SJSA1 (cell line): Measurements from ENCODE around the gene PPP1R9A. TPM values are rescaled to one million over a fixed set of nuclear protein-coding genes. Genes with fewer than 3 reads are reported as not detected.

Experiments
- DNase-seq, 2 experiments: peaks; one replicate each; pipeline ENCODE4 v3.0.0-alpha.2; 2015 to 2020; ENCODE audit warnings: low spot score in 2 of 2, low read depth in 1 of 2
- H3K27ac ChIP-seq: fragments of 250-450 bp; sonication (Bioruptor Pico); 2 replicates; pipeline ENCODE4 v1.5.1; 2020; ENCODE audit warnings: mild to moderate bottlenecking, moderate library complexity
- H3K27me3 ChIP-seq: fragments of 250-450 bp; sonication (Bioruptor Pico); replicated peaks from 2 replicates; pipeline ENCODE4 v1.5.1; 2020; ENCODE audit warnings: mild to moderate bottlenecking, moderate library complexity
- H3K36me3 ChIP-seq: fragments of 250-450 bp; sonication (Bioruptor Pico); 2 replicates; pipeline ENCODE4 v1.5.1; 2020; ENCODE audit warnings: mild to moderate bottlenecking
- H3K4me1 ChIP-seq: fragments of 250-450 bp; sonication (Bioruptor Pico); replicated peaks from 2 replicates; pipeline ENCODE4 v1.6.1; 2021; ENCODE audit warnings: mild to moderate bottlenecking
- H3K4me3 ChIP-seq: fragments of 250-450 bp; sonication (Bioruptor Pico); 2 replicates; pipeline ENCODE4 v1.5.1; 2020; ENCODE audit warnings: mild to moderate bottlenecking
- H3K9me3 ChIP-seq: fragments of 250-450 bp; sonication (Bioruptor Pico); replicated peaks from 2 replicates; pipeline ENCODE4 v1.5.1; 2020; ENCODE audit warnings: mild to moderate bottlenecking
- total RNA-seq: library from RNA; depleted of rRNA; stranded (reverse); fragments of >200 nt; shearing (Covaris generic); gene quantifications from 2 replicates; pipeline ENCODE4 v1.2.3, GENCODE V29; 2014

PPP1R9A gene
- total RNA-seq, 1 experiment from 2014 or later: not detected

DNA sequence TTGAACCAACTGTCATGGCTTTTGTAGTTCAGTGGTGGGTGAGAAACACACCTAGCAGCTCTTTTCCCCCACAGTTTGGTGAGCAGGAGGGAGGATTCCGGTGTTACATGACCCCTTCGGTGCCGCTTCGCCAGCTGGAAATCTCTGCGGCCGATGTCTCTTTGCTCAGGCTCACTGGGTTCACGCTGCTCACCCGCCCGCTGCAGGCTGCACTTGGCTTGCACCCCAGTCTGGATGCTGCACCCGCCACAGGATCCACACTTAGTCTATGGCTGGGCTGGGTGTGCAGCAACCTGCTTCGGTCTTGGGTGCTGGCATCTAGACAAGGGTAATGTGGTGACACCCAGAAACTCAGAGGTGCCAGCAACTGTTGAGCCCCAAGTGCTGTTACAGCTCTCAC lies 225.1 kb downstream of the PPP1R9A start:
- Histone ChIP-seq H3K27me3 (no peaks in the 10 kb centered on the region), H3K4me3 (no peak overlapping the region), H3K27ac (no peak overlapping the region), H3K9me3 (no peaks in the 10 kb centered on the region), H3K4me1 (no peaks in the 10 kb centered on the region), H3K36me3 (no peaks in the 10 kb centered on the region)
- DNase-seq: no peak

DNA sequence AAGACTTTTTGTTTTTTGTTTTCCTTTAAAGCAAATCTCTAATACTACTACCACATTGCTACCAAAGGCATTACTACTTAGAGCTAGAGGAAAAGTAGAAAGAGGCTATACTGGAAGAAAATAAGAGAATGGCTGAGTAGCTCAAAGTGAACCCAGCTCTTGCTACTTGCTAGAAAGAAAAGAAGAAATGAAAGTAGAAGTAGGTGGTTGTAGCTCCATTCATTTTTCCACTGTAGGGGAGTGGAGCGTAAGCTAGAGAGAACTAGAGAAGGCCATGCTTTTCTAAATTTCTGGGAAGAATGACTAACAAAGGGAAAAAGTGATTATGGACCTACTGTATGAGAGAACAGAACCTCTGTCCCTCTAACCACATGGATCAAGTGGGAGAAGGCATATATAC lies 232.5 kb downstream of the PPP1R9A start:
- no peaks in the 10 kb centered on the region for H3K4me1 ChIP-seq
- DNase-seq: no peak
- no peak overlapping the region for H3K4me3 ChIP-seq
- no peaks in the 10 kb centered on the region for H3K36me3 ChIP-seq
- no peaks in the 10 kb centered on the region for H3K9me3 ChIP-seq
- no peak overlapping the region for H3K27ac ChIP-seq
- H3K27me3 ChIP-seq: no peaks in the 10 kb centered on the region

DNA sequence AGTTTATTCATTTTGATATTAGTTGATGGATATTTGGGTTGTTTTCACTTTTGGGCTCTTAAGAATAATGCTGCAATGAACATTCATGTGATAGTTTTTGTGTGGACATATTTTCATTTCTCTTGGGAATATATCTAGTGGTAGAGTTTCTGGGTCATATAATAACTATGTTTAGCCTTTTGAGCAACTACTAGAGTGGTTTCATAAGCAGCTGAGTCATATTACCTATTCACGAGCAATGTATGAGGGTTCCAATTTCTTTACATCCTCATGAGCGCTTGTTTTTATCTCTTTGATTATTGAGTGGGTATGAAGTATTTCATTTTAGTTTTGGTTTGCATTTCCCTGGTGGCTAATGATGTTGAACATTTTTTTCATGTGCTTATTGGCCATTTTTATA lies 234.4 kb downstream of the PPP1R9A start:
- no peak overlapping the region for H3K4me3 ChIP-seq
- no peaks in the 10 kb centered on the region for H3K27me3 ChIP-seq
- H3K27ac ChIP-seq: no peak overlapping the region
- H3K4me1 ChIP-seq: no peaks in the 10 kb centered on the region
- no peaks in the 10 kb centered on the region for H3K9me3 ChIP-seq
- no peaks in the 10 kb centered on the region for H3K36me3 ChIP-seq
- DNase-seq: no peak

DNA sequence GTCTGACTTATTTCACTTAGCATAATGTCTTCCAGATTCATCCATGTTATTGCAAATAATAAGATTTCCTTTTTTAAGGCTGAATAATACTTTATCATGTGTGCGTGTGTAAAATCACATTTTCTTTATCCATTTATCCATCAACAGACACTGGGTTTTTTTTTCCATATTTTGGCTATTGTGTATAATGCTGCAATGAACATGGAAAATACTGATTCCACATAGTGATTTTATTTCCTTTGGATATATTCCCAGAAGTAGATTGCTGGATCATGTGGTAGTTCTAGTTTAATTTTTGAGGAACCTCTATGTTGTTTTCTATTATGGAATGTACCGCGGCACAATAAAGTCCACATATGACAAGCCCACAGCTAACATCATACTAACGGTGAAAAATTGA lies 236.9 kb downstream of the PPP1R9A start:
- Histone ChIP-seq H3K9me3 (no peaks in the 10 kb centered on the region), H3K4me3 (no peak overlapping the region), H3K4me1 (no peaks in the 10 kb centered on the region), H3K27ac (no peak overlapping the region), H3K36me3 (no peaks in the 10 kb centered on the region), H3K27me3 (no peaks in the 10 kb centered on the region)
- no peak for DNase-seq

DNA sequence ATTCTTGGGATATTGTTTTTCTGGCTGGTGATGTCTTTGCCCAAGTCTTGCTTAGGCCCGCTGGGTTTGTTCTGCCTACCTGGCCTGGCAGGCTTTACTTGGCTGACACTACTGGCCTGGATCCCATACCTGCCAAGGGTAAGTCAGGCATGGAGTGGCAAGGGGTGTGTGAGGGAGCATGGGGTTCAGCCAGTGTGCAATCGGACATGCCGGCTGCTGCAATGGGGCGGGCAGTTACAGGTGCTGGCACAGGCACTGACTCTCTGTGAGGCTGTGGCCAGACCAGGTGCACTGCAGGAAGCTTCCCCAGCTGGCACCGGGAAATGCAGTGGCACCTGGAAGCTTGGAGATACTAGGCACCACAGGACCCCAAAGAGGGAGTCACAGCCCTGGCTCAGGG lies 248.6 kb downstream of the PPP1R9A start:
- H3K27me3 ChIP-seq: no peaks in the 10 kb centered on the region
- H3K27ac ChIP-seq: no peak overlapping the region
- DNase-seq: no peak
- no peaks in the 10 kb centered on the region for H3K36me3 ChIP-seq
- no peaks in the 10 kb centered on the region for H3K4me1 ChIP-seq
- H3K4me3 ChIP-seq: no peak overlapping the region
- no peaks in the 10 kb centered on the region for H3K9me3 ChIP-seq

DNA sequence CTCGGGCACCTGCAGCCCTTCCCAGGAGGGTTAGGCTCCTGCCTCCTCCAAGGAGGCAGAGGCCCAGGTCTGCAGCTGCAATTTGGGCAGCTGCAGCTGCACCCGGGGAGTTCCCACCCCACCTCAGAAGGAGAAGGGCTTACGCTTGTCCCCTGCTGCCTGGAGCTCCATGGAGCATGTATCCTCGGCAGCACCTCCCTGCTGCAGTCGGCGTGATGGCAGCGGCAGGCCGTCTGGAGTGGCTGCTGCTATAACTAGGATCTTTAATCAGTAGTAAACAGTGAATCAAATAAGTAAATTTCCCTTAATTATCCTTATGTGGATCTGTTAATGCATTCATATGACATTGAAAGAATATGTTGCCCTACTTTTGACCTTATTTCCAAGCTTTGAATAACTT lies 250.0 kb downstream of the PPP1R9A start:
- no peak overlapping the region for H3K27ac ChIP-seq
- H3K9me3 ChIP-seq: no peaks in the 10 kb centered on the region
- H3K4me3 ChIP-seq: no peak overlapping the region
- no peaks in the 10 kb centered on the region for H3K4me1 ChIP-seq
- no peak for DNase-seq
- no peaks in the 10 kb centered on the region for H3K36me3 ChIP-seq
- H3K27me3 ChIP-seq: no peaks in the 10 kb centered on the region

DNA sequence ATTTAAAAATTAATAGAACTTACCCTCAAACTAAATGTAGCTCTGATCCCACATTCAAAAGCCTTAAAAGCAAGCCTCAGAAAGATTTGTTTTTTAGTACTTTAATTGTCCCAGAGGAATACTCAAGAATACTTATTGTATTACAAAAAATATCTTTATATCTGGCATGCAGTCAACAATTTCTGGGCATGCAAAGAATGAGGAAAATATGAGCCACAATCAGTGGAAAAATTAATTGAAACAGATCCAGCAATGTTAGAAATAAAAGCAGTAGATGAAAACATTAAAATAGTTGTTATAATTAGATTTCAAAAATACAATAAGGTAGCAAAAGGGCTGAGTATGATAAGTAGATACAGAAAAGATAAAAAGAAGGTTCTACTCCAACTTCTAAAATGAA lies 262.3 kb downstream of the PPP1R9A start:
- 0 out of 2 replicates have a peak, but pooled peaks cover 3% of the 10 kb centered on the region for H3K27me3 ChIP-seq
- H3K27ac ChIP-seq: no peak overlapping the region
- no peaks in the 10 kb centered on the region for H3K9me3 ChIP-seq
- no peaks in the 10 kb centered on the region for H3K4me1 ChIP-seq
- DNase-seq: no peak
- H3K36me3 ChIP-seq: no peaks in the 10 kb centered on the region
- no peak overlapping the region for H3K4me3 ChIP-seq

DNA sequence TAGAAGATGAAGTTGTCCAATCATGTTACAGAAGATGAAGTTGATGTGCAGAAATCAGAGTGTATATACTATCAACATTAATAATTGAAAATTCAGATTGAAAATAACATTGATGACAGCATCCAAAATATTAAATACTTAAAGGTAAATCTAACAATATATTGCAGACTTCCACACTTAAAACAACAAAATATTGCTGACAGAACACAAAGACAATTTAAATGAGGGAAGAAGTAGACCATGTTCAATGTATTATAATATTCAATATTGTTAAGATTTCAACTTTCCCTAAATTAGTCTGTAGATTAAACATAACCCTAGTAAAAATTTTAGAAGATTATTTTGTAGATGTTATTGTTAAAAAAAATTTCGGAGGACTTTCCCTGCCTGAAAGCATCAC lies 265.0 kb downstream of the PPP1R9A start:
- Histone ChIP-seq H3K4me1 (no peaks in the 10 kb centered on the region), H3K4me3 (no peak overlapping the region), H3K27me3 (0 out of 2 replicates have a peak, but pooled peaks cover 3% of the 10 kb centered on the region), H3K27ac (no peak overlapping the region), H3K9me3 (no peaks in the 10 kb centered on the region), H3K36me3 (no peaks in the 10 kb centered on the region)
- no peak for DNase-seq

DNA sequence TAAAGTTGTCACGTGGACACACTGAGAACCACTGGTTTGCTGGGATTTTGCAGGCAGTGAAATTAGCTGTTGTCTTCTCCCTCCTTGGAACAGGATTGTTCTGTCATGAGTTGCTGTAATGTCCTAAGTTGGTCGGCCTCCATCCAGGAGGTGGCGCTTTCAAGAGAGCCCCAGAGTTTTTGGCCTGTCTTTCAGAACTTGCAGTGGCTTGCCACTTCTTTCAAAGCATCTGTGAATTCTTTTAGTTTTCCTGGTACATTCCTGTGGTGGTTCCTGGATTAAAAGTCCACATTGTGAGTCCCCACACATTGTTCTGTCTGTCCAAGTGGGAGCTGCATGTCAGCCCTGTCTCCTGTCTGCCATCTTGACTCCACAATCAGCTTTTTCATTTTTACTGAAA lies 283.1 kb downstream of the PPP1R9A start:
- H3K27me3 ChIP-seq: no peaks in the 10 kb centered on the region
- H3K9me3 ChIP-seq: no peaks in the 10 kb centered on the region
- DNase-seq: no peak
- H3K27ac ChIP-seq: no peak overlapping the region
- H3K4me1 ChIP-seq: no peaks in the 10 kb centered on the region
- H3K4me3 ChIP-seq: no peak overlapping the region
- H3K36me3 ChIP-seq: no peaks in the 10 kb centered on the region

DNA sequence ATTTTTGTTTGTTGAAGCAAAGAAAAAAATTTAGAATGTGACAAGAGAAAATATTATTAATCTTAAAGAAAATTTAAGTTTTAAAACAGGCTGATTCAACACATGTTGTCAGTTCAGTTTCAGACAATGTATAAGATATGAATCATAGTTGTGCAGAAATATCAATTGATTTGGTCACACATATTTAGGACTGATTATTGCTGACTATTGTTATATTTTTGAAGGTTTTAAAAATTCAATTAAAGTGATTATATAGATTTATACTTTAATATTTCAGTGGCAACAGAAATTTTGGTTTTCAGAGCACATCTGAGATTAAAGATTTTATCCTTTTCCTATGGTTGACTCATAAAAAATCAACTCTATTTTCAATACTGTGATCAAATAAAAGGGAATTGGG lies 284.4 kb downstream of the PPP1R9A start:
- H3K27me3 ChIP-seq: no peaks in the 10 kb centered on the region
- no peaks in the 10 kb centered on the region for H3K9me3 ChIP-seq
- no peak overlapping the region for H3K27ac ChIP-seq
- H3K4me3 ChIP-seq: no peak overlapping the region
- H3K36me3 ChIP-seq: no peaks in the 10 kb centered on the region
- no peaks in the 10 kb centered on the region for H3K4me1 ChIP-seq
- DNase-seq: no peak

DNA sequence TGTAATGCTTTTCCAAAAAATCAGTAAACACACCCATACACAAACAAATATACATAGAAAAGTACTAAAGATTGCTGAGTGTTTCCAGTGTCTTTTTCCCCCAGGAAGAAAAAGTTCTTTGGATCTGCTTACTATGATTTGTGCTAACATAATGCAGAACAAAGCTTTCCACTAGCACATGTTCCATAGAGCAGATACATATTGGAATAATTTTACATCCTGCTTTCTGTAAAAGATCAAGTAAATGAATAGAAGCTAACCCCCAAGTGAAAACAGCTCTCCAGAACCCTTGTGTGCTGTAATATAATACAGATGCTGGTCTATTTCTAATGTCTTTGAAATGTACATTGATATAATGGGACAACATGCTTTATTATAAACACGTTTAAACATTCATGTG lies 291.5 kb downstream of the PPP1R9A start:
- no peak overlapping the region for H3K4me3 ChIP-seq
- no peak for DNase-seq
- no peaks in the 10 kb centered on the region for H3K36me3 ChIP-seq
- no peaks in the 10 kb centered on the region for H3K9me3 ChIP-seq
- H3K27me3 ChIP-seq: no peaks in the 10 kb centered on the region
- H3K27ac ChIP-seq: no peak overlapping the region
- no peaks in the 10 kb centered on the region for H3K4me1 ChIP-seq

DNA sequence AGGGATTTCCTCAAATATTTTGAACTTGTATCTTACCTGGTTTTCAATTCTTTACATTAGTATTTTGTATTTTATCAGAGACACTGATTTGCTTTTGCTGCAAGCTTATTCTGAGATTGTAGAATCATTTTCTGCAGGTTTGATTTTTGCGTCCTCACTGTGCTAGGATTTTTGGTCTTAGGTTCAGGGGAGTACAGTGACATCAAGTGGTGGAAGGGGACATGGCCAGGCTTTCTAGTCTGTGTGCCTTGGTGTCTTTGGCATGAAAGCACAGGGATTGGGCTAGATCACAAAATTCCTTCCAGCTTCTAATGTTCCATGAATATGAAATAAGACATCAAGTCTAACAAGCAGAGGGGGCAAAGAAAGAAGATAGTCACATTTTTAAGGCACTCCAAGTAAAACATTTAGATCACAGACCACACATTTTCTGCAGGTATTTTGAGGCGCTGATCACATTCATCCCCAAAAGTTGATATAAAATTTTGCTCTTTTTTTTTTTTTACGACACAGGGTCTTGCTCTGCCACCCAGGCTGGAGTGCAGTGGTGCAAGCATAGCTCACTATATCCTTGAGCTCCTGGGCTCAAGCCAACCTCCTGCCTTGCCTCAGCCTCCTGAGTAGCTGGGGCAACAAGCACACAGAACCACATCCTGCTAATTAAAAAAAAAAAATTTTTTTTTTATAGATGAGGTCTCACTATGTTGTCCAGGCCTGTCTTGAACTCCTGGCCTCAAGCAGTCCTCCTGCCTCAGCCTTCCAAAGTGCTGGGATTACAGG lies 292.6 kb downstream of the PPP1R9A start:
- no peaks in the 10 kb centered on the region for H3K9me3 ChIP-seq
- DNase-seq: peak in 1 of 2 experiments; percentile 8
- H3K4me1 ChIP-seq: no peaks in the 10 kb centered on the region
- H3K4me3 ChIP-seq: no peak overlapping the region
- no peaks in the 10 kb centered on the region for H3K27me3 ChIP-seq
- no peak overlapping the region for H3K27ac ChIP-seq
- no peaks in the 10 kb centered on the region for H3K36me3 ChIP-seq

DNA sequence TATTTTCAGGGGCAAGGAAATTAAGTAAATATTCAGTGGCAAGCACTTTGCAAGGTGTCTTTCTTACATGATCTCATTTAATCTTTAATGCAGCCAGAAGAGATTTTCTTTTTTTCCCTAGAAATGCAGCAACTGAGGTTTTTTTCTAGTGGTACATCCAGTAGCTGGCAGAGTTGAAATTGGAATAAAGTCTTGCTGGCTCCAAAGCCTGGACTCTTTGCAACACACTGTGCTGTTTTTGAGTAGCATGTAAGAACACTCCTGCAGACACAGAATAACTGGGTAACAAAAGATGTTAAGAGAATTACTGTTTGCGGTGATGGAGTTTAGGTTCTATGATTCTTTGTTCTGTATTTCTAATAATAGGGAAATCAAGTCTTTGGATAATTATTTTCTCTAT lies 293.3 kb downstream of the PPP1R9A start:
- H3K27ac ChIP-seq: no peak overlapping the region
- H3K27me3 ChIP-seq: no peaks in the 10 kb centered on the region
- no peak for DNase-seq
- no peaks in the 10 kb centered on the region for H3K36me3 ChIP-seq
- peaks cover 3% of the 10 kb centered on the region for H3K4me1 ChIP-seq
- H3K4me3 ChIP-seq: no peak overlapping the region
- H3K9me3 ChIP-seq: no peaks in the 10 kb centered on the region

DNA sequence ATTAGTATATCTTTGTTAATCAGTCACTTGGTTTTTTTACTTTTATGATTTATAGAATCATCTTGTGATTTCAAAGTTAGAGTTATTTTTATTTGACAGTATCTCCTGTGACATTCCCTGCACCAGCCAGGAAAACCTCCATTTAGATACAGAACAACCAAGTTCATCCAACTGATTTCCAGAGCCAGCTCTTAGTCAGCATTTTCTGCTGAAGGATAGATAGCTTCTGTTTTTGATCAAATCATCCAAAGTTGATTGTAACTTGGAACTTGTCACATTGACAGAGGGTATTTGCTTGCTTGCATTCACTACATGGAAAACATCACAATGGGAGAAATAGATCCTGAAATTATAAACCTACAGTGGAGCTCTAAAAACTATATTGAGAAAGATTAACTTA lies 294.3 kb downstream of the PPP1R9A start:
- H3K4me3 ChIP-seq: no peak overlapping the region
- H3K36me3 ChIP-seq: no peaks in the 10 kb centered on the region
- H3K9me3 ChIP-seq: no peaks in the 10 kb centered on the region
- DNase-seq: no peak
- peaks cover 3% of the 10 kb centered on the region for H3K4me1 ChIP-seq
- H3K27me3 ChIP-seq: no peaks in the 10 kb centered on the region
- no peak overlapping the region for H3K27ac ChIP-seq

DNA sequence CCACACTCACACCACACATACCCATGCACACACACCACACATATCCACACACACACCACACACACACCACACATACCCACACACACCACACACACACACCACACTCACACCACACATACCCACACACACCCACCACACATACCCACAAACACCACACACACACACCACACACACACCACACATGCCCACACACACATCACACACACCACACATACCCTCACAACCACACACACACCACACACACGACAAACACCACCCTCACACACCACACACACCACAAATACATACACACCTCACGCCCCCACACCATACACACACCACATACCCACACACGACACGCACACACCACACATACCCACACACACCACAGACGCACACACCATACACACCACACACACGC lies 297.2 kb downstream of the PPP1R9A start:
- Histone ChIP-seq H3K4me1 (peaks cover 3% of the 10 kb centered on the region), H3K27me3 (no peaks in the 10 kb centered on the region), H3K27ac (no peak overlapping the region), H3K36me3 (no peaks in the 10 kb centered on the region), H3K4me3 (no peak overlapping the region), H3K9me3 (no peaks in the 10 kb centered on the region)
- DNase-seq: no peak
